Adrenal gland (tissue), 5 donors: ENCODE measurements around the gene DNMT1.

Experiments
- POLR2A ChIP-seq, 2 donors: fragments of 450-650 bp; IDR thresholded peaks; one replicate each; pipeline ENCODE4 v1.6.1; 2017; ENCODE audit warnings: antibody characterized with exemption in 2 of 2, mild to moderate bottlenecking in 2 of 2, moderate library complexity in 1 of 2
- TF ChIP-seq, protein P1 (sequence below), 6 experiments: fragments of 450-650 bp in 4 of 6; fragments of 200-600 bp in 2 of 6; sonication (generic) in 1 of 6; IDR thresholded peaks; 1 replicate in 5 of 6; 2 replicates in 1 of 6; pipeline versions ENCODE4 v1.5.1 to v1.8.0; 2016 to 2021; ENCODE audit warnings: antibody characterized with exemption in 6 of 6, mild to moderate bottlenecking in 2 of 6, moderate library complexity in 1 of 6
- donor health status: DM: no; HTN: no; CAD: no.

DNA sequence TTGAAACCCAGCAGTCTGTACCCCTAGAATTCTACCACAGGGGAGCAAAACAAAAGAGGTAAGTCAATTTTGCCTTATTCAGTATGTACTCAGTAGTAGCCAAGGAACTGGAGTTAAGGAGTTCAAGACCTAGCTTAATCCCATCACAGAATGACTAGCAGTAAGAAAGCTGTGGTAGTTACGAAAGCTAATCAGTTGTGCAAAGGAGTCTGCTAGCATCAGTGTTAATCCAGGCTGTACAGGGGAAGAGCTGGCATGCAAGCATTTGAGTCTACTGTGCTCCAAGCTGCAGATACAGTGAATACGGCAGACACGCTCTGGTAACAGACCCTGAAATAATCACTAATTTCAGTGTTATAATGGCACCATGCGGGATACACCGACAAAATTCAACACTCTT lies 4.7 kb downstream of the DNMT1 start:
- TF ChIP-seq, protein P1, sequence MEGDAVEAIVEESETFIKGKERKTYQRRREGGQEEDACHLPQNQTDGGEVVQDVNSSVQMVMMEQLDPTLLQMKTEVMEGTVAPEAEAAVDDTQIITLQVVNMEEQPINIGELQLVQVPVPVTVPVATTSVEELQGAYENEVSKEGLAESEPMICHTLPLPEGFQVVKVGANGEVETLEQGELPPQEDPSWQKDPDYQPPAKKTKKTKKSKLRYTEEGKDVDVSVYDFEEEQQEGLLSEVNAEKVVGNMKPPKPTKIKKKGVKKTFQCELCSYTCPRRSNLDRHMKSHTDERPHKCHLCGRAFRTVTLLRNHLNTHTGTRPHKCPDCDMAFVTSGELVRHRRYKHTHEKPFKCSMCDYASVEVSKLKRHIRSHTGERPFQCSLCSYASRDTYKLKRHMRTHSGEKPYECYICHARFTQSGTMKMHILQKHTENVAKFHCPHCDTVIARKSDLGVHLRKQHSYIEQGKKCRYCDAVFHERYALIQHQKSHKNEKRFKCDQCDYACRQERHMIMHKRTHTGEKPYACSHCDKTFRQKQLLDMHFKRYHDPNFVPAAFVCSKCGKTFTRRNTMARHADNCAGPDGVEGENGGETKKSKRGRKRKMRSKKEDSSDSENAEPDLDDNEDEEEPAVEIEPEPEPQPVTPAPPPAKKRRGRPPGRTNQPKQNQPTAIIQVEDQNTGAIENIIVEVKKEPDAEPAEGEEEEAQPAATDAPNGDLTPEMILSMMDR (IDR thresholded peaks at IDR 0.05) = no peak
- TF ChIP-seq POLR2A (IDR thresholded peaks at IDR 0.05) = no peak
